DOHH2 (cell line): ENCODE data around the gene MYH7B.

ENCODE experiments used
- H3F3A ChIP-seq: fragments of 200-600 bp; sonication (generic), shearing (Covaris generic); 2 replicates; pipeline ENCODE4 v1.6.0; 2016; ENCODE audit warnings: antibody characterized with exemption, mild to moderate bottlenecking; ENCODE audit not compliant: control insufficient read depth, insufficient read depth
- H3K27ac ChIP-seq: fragments of 200-600 bp; sonication (generic); 2 replicates; pipeline ENCODE4 v1.5.1; 2014; ENCODE audit warnings: low read depth, mild to moderate bottlenecking, low read length, moderate library complexity
- H3K27me3 ChIP-seq: fragments of 200-600 bp; sonication (generic); 2 replicates; pipeline ENCODE4 v1.6.1; 2014; ENCODE audit warnings: mild to moderate bottlenecking, low read length, mixed read lengths; ENCODE audit not compliant: control insufficient read depth
- H3K36me3 ChIP-seq: fragments of 200-600 bp; sonication (generic); 2 replicates; pipeline ENCODE4 v1.6.1; 2014; ENCODE audit warnings: mild to moderate bottlenecking, low read length, moderate library complexity, mixed read lengths; ENCODE audit not compliant: control insufficient read depth
- H3K4me1 ChIP-seq: fragments of 200-600 bp; sonication (generic); 2 replicates; pipeline ENCODE4 v1.6.1; 2014; ENCODE audit warnings: mild to moderate bottlenecking, low read length, mixed read lengths; ENCODE audit not compliant: control insufficient read depth
- H3K4me2 ChIP-seq: fragments of 200-600 bp; sonication (generic); 2 replicates; pipeline ENCODE4 v1.6.0; 2014; ENCODE audit warnings: mild to moderate bottlenecking, low read length, moderate library complexity
- H3K4me3 ChIP-seq: fragments of 200-600 bp; sonication (generic); 2 replicates; pipeline ENCODE4 v1.5.1; 2014; ENCODE audit warnings: mild to moderate bottlenecking, low read length, mixed read lengths
- H3K79me2 ChIP-seq: fragments of 200-600 bp; sonication (generic); 2 replicates; pipeline ENCODE4 v1.6.1; 2014; ENCODE audit warnings: mild to moderate bottlenecking, low read length, mixed read lengths; ENCODE audit not compliant: control insufficient read depth
- H3K9me2 ChIP-seq: fragments of 200-600 bp; sonication (generic); replicated peaks from 2 replicates; pipeline ENCODE4 v1.6.1; 2014; ENCODE audit warnings: mild to moderate bottlenecking, low read length, mixed read lengths; ENCODE audit not compliant: control insufficient read depth
- H3K9me3 ChIP-seq: fragments of 200-600 bp; sonication (generic); 2 replicates; pipeline ENCODE4 v1.6.1; 2014; ENCODE audit warnings: antibody characterized with exemption, low read length, mixed read lengths; ENCODE audit not compliant: control insufficient read depth, insufficient read depth
- H4K20me1 ChIP-seq: fragments of 200-600 bp; sonication (generic); 2 replicates; pipeline ENCODE4 v1.6.0; 2014; ENCODE audit warnings: low read depth, mild to moderate bottlenecking, antibody characterized with exemption, low read length, moderate library complexity; ENCODE audit not compliant: control insufficient read depth, insufficient read depth
- CTCF ChIP-seq: fragments of 200-600 bp; sonication (generic); IDR thresholded peaks from one replicate; pipeline ENCODE4 v1.5.1; 2014; ENCODE audit warnings: antibody characterized with exemption, mild to moderate bottlenecking, low read depth, low read length; ENCODE audit not compliant: poor library complexity, severe bottlenecking
- EZH2phosphoT487 ChIP-seq: fragments of 200-600 bp; sonication (generic); IDR thresholded peaks from 2 replicates; pipeline ENCODE4 v1.6.1; 2017; ENCODE audit warnings: borderline replicate concordance, mild to moderate bottlenecking, antibody characterized with exemption, low read length, moderate library complexity, mixed read lengths

MYH7B gene

GRCh38 chr20:34915749-34916455, 39.8 kb upstream of the MYH7B start:
- TF ChIP-seq EZH2phosphoT487 (no peak), CTCF (no peak)
- no peak overlapping the region for H3K27ac ChIP-seq
- no peaks in the 10 kb centered on the region for H3K79me2 ChIP-seq
- peaks cover 7% of the 10 kb centered on the region for H3K27me3 ChIP-seq
- no peaks in the 10 kb centered on the region for H4K20me1 ChIP-seq
- no peaks in the 10 kb centered on the region for H3K9me2 ChIP-seq
- no peaks in the 10 kb centered on the region for H3K4me1 ChIP-seq
- H3F3A ChIP-seq, result no peaks in the 10 kb centered on the region
- no peak overlapping the region for H3K4me2 ChIP-seq
- H3K36me3 ChIP-seq, result no peaks in the 10 kb centered on the region
- H3K4me3 ChIP-seq, result no peak overlapping the region
- H3K9me3 ChIP-seq, result no peaks in the 10 kb centered on the region

- Histone ChIP-seq H4K20me1 (no peaks in the 10 kb centered on the region), H3K27ac (no peak overlapping the region), H3K4me1 (no peaks in the 10 kb centered on the region), H3K36me3 (no peaks in the 10 kb centered on the region), H3K9me2 (no peaks in the 10 kb centered on the region), H3K9me3 (no peaks in the 10 kb centered on the region), H3K27me3 (peaks cover 7% of the 10 kb centered on the region), H3F3A (no peaks in the 10 kb centered on the region), H3K79me2 (no peaks in the 10 kb centered on the region), H3K4me3 (no peak overlapping the region), H3K4me2 (no peak overlapping the region)
- TF ChIP-seq EZH2phosphoT487 (no peak), CTCF (no peak)
Observed at GRCh38 chr20:34916774-34917354, 38.8 kb upstream of the MYH7B start.

DNA sequence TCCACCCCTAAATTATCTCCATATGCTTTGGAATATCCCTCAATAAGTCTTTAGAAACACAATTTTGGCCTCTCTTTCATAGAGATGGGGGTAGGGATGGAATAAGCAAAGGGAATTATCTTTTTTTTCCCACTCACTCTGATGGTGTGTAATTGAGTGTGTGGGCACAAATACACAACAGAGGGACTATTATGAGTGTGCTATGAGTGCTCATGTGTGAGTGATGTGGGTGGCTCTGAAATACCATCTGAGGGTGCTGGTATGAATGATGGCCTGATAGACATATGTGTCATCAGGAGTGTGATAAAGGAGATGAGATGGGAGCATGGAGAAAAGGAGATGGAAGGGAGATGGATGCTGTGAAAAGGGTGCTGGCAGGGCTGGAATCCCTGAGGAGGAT, 35.6 kb upstream of the MYH7B start:
- no peaks in the 10 kb centered on the region for H3K9me2 ChIP-seq

More for the DNA sequence above, 35.6 kb upstream of the MYH7B start:
- Histone ChIP-seq H3K4me3 (no peak overlapping the region), H3K79me2 (no peaks in the 10 kb centered on the region), H4K20me1 (no peaks in the 10 kb centered on the region), H3K9me3 (no peaks in the 10 kb centered on the region), H3K27me3 (peaks cover 7% of the 10 kb centered on the region), H3K4me1 (no peaks in the 10 kb centered on the region), H3K4me2 (no peak overlapping the region), H3F3A (no peaks in the 10 kb centered on the region), H3K36me3 (no peaks in the 10 kb centered on the region), H3K27ac (no peak overlapping the region)
- TF ChIP-seq EZH2phosphoT487 (no peak), CTCF (no peak)
